T-cell (primary cell): ENCODE results near the gene SCN2A. TPM values are rescaled to one million over a fixed set of nuclear protein-coding genes. Genes with fewer than 3 reads are reported as not detected.

Experiments
- ATAC-seq, 4 experiments: fragments of 200-7000 bp in 3 of 4; fragments of 150-1000 bp in 1 of 4; cut with Tn5 transposase; replicated peaks in 1 of 4; 1 replicate in 3 of 4; 2 replicates in 1 of 4; pipeline ENCODE4 v1.10.0; 2021; ENCODE audit warnings: moderate library complexity in 3 of 4, mild to moderate bottlenecking in 2 of 4, moderate number of reproducible peaks in 1 of 4
- CTCF ChIA-PET, 2 donors: fragments of 300-600 bp; sonication (Branson Sonifier 250); formaldehyde crosslinking; loops; one replicate each; lab custom pipeline; 2022; ENCODE audit warnings: antibody characterized with exemption in 2 of 2; lab: Charles Lee
- POLR2A ChIA-PET, 2 donors: fragments of 300-600 bp; sonication (Branson Sonifier 250); formaldehyde crosslinking; loops; one replicate each; lab custom pipeline; 2022; ENCODE audit warnings: antibody characterized with exemption in 2 of 2; lab: Charles Lee
- DNase-seq, 35 experiments: peaks; one replicate each; pipeline versions ENCODE4 v3.0.0 to v3.0.0-alpha.2; 2013 to 2023
- H3K27ac ChIP-seq: one replicate; pipeline ENCODE4 v1.5.1; 2013; ENCODE audit warnings: low read length
- H3K27me3 ChIP-seq, 2 experiments: replicated peaks in 1 of 2; 1 replicate in 1 of 2; 2 replicates in 1 of 2; pipeline versions ENCODE4 v1.6.1 to v1.7.0; 2013; ENCODE audit warnings: low read length in 1 of 2, mixed read lengths in 1 of 2; ENCODE audit not compliant: control insufficient read depth in 2 of 2, insufficient read depth in 2 of 2; ENCODE audit errors: extremely low read depth in 1 of 2
- H3K36me3 ChIP-seq, 2 donors: 1 replicate in 1 of 2; 2 replicates in 1 of 2; pipeline versions ENCODE4 v1.6.1 to v1.7.0; 2013; ENCODE audit warnings: low read length in 1 of 2; ENCODE audit not compliant: control insufficient read depth in 2 of 2, insufficient read depth in 1 of 2; ENCODE audit errors: extremely low read depth in 1 of 2
- H3K4me1 ChIP-seq, 2 experiments: 1 replicate in 1 of 2; 2 replicates in 1 of 2; pipeline versions ENCODE4 v1.6.1 to v1.7.0; 2013; ENCODE audit warnings: low read length in 2 of 2, mixed read lengths in 1 of 2; ENCODE audit not compliant: insufficient read depth in 2 of 2, control insufficient read depth in 1 of 2; ENCODE audit errors: extremely low read depth in 1 of 2
- H3K4me3 ChIP-seq, 2 donors: 1 replicate in 1 of 2; 2 replicates in 1 of 2; pipeline versions ENCODE4 v1.5.1 to v1.7.0; 2013; ENCODE audit warnings: mild to moderate bottlenecking in 2 of 2, low read length in 1 of 2, moderate library complexity in 1 of 2; ENCODE audit not compliant: control insufficient read depth in 1 of 2; ENCODE audit errors: extremely low read depth in 1 of 2
- H3K9me3 ChIP-seq: 2 replicates; pipeline ENCODE4 v1.7.0; 2013
- H3K27ac Mint-ChIP-seq, 2 donors: one replicate each; pipeline ENCODE4 v1.8.0; 2020 to 2021; ENCODE audit warnings: mild to moderate bottlenecking in 2 of 2, mixed read lengths in 2 of 2
- H3K27me3 Mint-ChIP-seq, 2 donors: one replicate each; pipeline ENCODE4 v1.8.0; 2021 to 2022; ENCODE audit warnings: mixed read lengths in 2 of 2
- H3K36me3 Mint-ChIP-seq: one replicate; pipeline ENCODE4 v1.8.0; 2021; ENCODE audit warnings: mixed read lengths
- H3K4me1 Mint-ChIP-seq, 3 donors: one replicate each; pipeline ENCODE4 v1.8.0; 2020 to 2022; ENCODE audit warnings: mixed read lengths in 3 of 3, mild to moderate bottlenecking in 1 of 3
- H3K4me3 Mint-ChIP-seq, 3 donors: one replicate each; pipeline ENCODE4 v1.8.0; 2020 to 2022; ENCODE audit warnings: mild to moderate bottlenecking in 3 of 3, mixed read lengths in 3 of 3, moderate library complexity in 3 of 3
- H3K9me3 Mint-ChIP-seq, 3 donors: one replicate each; pipeline ENCODE4 v1.8.0; 2020 to 2022; ENCODE audit warnings: mixed read lengths in 3 of 3
- WGBS: methylation state at CpG from one replicate; pipeline ENCODE4 v1.1.5; 2013; ENCODE audit warnings: missing lambda C conversion rate; ENCODE audit not compliant: insufficient coverage; 5-methylcytosine and 5-hydroxymethylcytosine counted together
- total RNA-seq, 35 experiments: library from RNA in 6 of 35; stranded (reverse) in 6 of 35; fragments of 120-200 nt in 1 of 35; gene quantifications; one replicate each; pipeline versions ENCODE4 v1.2.1 to v1.2.4 and lab custom pipeline; 2013 to 2026

Gene SCN2A
- total RNA-seq (not detected), total RNA-seq (lab: John Stamatoyannopoulos, UW) (0 to 0.17 (median 0.06) reads per million in 29 experiments)
- 0.09 TPM for total RNA-seq (2013)

- Histone ChIP-seq H3K4me3 (no peak within 1 kb of the TSS), H3K36me3 (no peaks in the 10 kb centered on the region), H3K4me1 (no peaks in the 10 kb centered on the region), H3K9me3 (no peaks in the 10 kb centered on the region), H3K27ac (no peak within 1 kb of the TSS), H3K27me3 (no peaks in the 10 kb centered on the region)
- H3K27me3 Mint-ChIP-seq: peaks cover 0 to 4% of the 10 kb centered on the region in 2 donors
- no peak within 1 kb of the TSS for H3K4me3 Mint-ChIP-seq
- CTCF ChIA-PET: interaction anchor here (0.6 to 1.8 kb wide), 3 partner anchors 9 to 635 kb away, joined by 3 to 7 read pairs (median 3); no protein-coding TSS in a partner anchor
- no CpG with 5 or more reads among the region's 3 CpGs for WGBS
- H3K27ac Mint-ChIP-seq: no peak within 1 kb of the TSS
- ATAC-seq (no peak), DNase-seq (peak in 1 of 35 experiments; percentile 29)
- POLR2A ChIA-PET: interaction anchor here in 1 of 2 donors (0.5 kb wide), 1 partner anchor 53 kb away, joined by 3 read pairs; no protein-coding TSS in a partner anchor
- H3K4me1 Mint-ChIP-seq: no peaks in the 10 kb centered on the region
- H3K36me3 Mint-ChIP-seq: no peaks in the 10 kb centered on the region
- H3K9me3 Mint-ChIP-seq: no peaks in the 10 kb centered on the region
Observed at GRCh38 chr2:165239230-165239629, at the start of gene SCN2A. Gene SCN2A (plus strand): TSS chr2:165239414. CDS start chr2:165295824, 56,410 bp downstream.

- no peak for DNase-seq
- no peak for ATAC-seq
- H3K36me3 ChIP-seq: no peaks in the 10 kb centered on the region
- H3K9me3 ChIP-seq: no peaks in the 10 kb centered on the region
- H3K27me3 Mint-ChIP-seq: no peaks in the 10 kb centered on the region
- WGBS: 14% methylated on average over 1 of the region's 2 CpGs
- no peak overlapping the region for H3K27ac Mint-ChIP-seq
- H3K9me3 Mint-ChIP-seq: no peaks in the 10 kb centered on the region
- POLR2A ChIA-PET: no interaction called here
- no peaks in the 10 kb centered on the region for H3K27me3 ChIP-seq
- no peak overlapping the region for H3K4me3 Mint-ChIP-seq
- no peak overlapping the region for H3K4me3 ChIP-seq
- no peaks in the 10 kb centered on the region for H3K36me3 Mint-ChIP-seq
- no peaks in the 10 kb centered on the region for H3K4me1 ChIP-seq
- no peak overlapping the region for H3K27ac ChIP-seq
- CTCF ChIA-PET: no interaction called here
- H3K4me1 Mint-ChIP-seq: no peaks in the 10 kb centered on the region
Observed at GRCh38 chr2:165191096-165191728, 48.0 kb upstream of the SCN2A start.

GRCh38 chr2:165192729-165193128 is 46.5 kb upstream of the SCN2A start:
- WGBS: no CpG with 5 or more reads among the region's 2 CpGs
- Histone ChIP-seq H3K9me3 (no peaks in the 10 kb centered on the region), H3K4me3 (no peak overlapping the region), H3K27ac (no peak overlapping the region), H3K27me3 (no peaks in the 10 kb centered on the region), H3K36me3 (no peaks in the 10 kb centered on the region), H3K4me1 (no peaks in the 10 kb centered on the region)
- Mint-ChIP-seq H3K4me3 (no peak overlapping the region), H3K36me3 (no peaks in the 10 kb centered on the region), H3K9me3 (no peaks in the 10 kb centered on the region), H3K27me3 (no peaks in the 10 kb centered on the region), H3K4me1 (no peaks in the 10 kb centered on the region), H3K27ac (no peak overlapping the region)
- ChIA-PET CTCF (no interaction called here), POLR2A (no interaction called here)
- DNase-seq (no peak), ATAC-seq (no peak)

- POLR2A ChIA-PET: no interaction called here
- no peaks in the 10 kb centered on the region for H3K36me3 ChIP-seq
- no peaks in the 10 kb centered on the region for H3K4me1 ChIP-seq
- ATAC-seq (no peak), DNase-seq (no peak)
- 50% methylated on average over 1 of the region's 4 CpGs for WGBS
- H3K27me3 Mint-ChIP-seq: no peaks in the 10 kb centered on the region
- no peaks in the 10 kb centered on the region for H3K9me3 Mint-ChIP-seq
- H3K4me3 Mint-ChIP-seq: no peak overlapping the region
- no peaks in the 10 kb centered on the region for H3K36me3 Mint-ChIP-seq
- CTCF ChIA-PET: no interaction called here
- no peak overlapping the region for H3K27ac ChIP-seq
- no peak overlapping the region for H3K4me3 ChIP-seq
- H3K27me3 ChIP-seq: no peaks in the 10 kb centered on the region
- H3K9me3 ChIP-seq: no peaks in the 10 kb centered on the region
- H3K4me1 Mint-ChIP-seq: no peaks in the 10 kb centered on the region
- no peak overlapping the region for H3K27ac Mint-ChIP-seq
Observed at GRCh38 chr2:165193178-165193777, 45.9 kb upstream of the SCN2A start.

- Mint-ChIP-seq H3K27me3 (no peaks in the 10 kb centered on the region), H3K27ac (no peak overlapping the region), H3K9me3 (no peaks in the 10 kb centered on the region), H3K36me3 (no peaks in the 10 kb centered on the region), H3K4me1 (no peaks in the 10 kb centered on the region), H3K4me3 (no peak overlapping the region)
- POLR2A ChIA-PET: no interaction called here
- CTCF ChIA-PET: no interaction called here
- no CpG with 5 or more reads among the region's 4 CpGs for WGBS
- Histone ChIP-seq H3K36me3 (no peaks in the 10 kb centered on the region), H3K4me3 (no peak overlapping the region), H3K9me3 (no peaks in the 10 kb centered on the region), H3K27ac (no peak overlapping the region), H3K4me1 (no peaks in the 10 kb centered on the region), H3K27me3 (no peaks in the 10 kb centered on the region)
- DNase-seq (no peak), ATAC-seq (no peak)
Observed at GRCh38 chr2:165196411-165196810, 42.8 kb upstream of the SCN2A start.

GRCh38 chr2:165197346-165197745 is 41.9 kb upstream of the SCN2A start:
- Mint-ChIP-seq H3K4me1 (no peaks in the 10 kb centered on the region), H3K4me3 (no peak overlapping the region), H3K36me3 (no peaks in the 10 kb centered on the region), H3K27ac (no peak overlapping the region), H3K27me3 (no peaks in the 10 kb centered on the region), H3K9me3 (no peaks in the 10 kb centered on the region)
- no peaks in the 10 kb centered on the region for H3K4me1 ChIP-seq
- CTCF ChIA-PET: no interaction called here
- no peak overlapping the region for H3K4me3 ChIP-seq
- no peaks in the 10 kb centered on the region for H3K9me3 ChIP-seq
- no CpG with 5 or more reads among the region's 1 CpG for WGBS
- H3K27me3 ChIP-seq: no peaks in the 10 kb centered on the region
- ATAC-seq: no peak
- no peaks in the 10 kb centered on the region for H3K36me3 ChIP-seq
- H3K27ac ChIP-seq: no peak overlapping the region
- no peak for DNase-seq
- POLR2A ChIA-PET: no interaction called here
